Esophagus muscularis mucosa (tissue), 4 donors: ENCODE measurements around the gene ROBO2.

Experiments
- EP300 ChIP-seq: sonication (generic); formaldehyde crosslinking; IDR thresholded peaks from one replicate; pipeline ENCODE4 v1.6.1; 2017; ENCODE audit warnings: antibody characterized with exemption
- POLR2A ChIP-seq: fragments of 450-650 bp; IDR thresholded peaks from one replicate; pipeline ENCODE4 v1.6.1; 2017; ENCODE audit warnings: antibody characterized with exemption, moderate library complexity, mild to moderate bottlenecking, low read depth
- POLR2AphosphoS5 ChIP-seq, 2 donors: sonication (generic); formaldehyde crosslinking; IDR thresholded peaks; one replicate each; pipeline ENCODE4 v1.6.1; 2017; ENCODE audit warnings: antibody characterized with exemption in 2 of 2
- TF ChIP-seq, protein P1 (sequence below), 3 experiments: fragments of 200-600 bp in 2 of 3; fragments of 450-650 bp in 1 of 3; sonication (generic) in 2 of 3; IDR thresholded peaks; one replicate each; pipeline ENCODE4 v1.5.1; 2017 to 2019; ENCODE audit warnings: antibody characterized with exemption in 3 of 3, mild to moderate bottlenecking in 2 of 3, moderate library complexity in 1 of 3

- TF ChIP-seq, protein P1, sequence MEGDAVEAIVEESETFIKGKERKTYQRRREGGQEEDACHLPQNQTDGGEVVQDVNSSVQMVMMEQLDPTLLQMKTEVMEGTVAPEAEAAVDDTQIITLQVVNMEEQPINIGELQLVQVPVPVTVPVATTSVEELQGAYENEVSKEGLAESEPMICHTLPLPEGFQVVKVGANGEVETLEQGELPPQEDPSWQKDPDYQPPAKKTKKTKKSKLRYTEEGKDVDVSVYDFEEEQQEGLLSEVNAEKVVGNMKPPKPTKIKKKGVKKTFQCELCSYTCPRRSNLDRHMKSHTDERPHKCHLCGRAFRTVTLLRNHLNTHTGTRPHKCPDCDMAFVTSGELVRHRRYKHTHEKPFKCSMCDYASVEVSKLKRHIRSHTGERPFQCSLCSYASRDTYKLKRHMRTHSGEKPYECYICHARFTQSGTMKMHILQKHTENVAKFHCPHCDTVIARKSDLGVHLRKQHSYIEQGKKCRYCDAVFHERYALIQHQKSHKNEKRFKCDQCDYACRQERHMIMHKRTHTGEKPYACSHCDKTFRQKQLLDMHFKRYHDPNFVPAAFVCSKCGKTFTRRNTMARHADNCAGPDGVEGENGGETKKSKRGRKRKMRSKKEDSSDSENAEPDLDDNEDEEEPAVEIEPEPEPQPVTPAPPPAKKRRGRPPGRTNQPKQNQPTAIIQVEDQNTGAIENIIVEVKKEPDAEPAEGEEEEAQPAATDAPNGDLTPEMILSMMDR (IDR thresholded peaks at IDR 0.05), result no peak
- no peak for TF ChIP-seq EP300
- TF ChIP-seq POLR2A, result no peak
- no peak for TF ChIP-seq POLR2AphosphoS5 (IDR thresholded peaks at IDR 0.05)
Observed at GRCh38 chr3:77068808-77069207, 28.9 kb downstream of the ROBO2 start.
